Measurements from ENCODE around the gene CSF1.

CSF1 gene

DNA sequence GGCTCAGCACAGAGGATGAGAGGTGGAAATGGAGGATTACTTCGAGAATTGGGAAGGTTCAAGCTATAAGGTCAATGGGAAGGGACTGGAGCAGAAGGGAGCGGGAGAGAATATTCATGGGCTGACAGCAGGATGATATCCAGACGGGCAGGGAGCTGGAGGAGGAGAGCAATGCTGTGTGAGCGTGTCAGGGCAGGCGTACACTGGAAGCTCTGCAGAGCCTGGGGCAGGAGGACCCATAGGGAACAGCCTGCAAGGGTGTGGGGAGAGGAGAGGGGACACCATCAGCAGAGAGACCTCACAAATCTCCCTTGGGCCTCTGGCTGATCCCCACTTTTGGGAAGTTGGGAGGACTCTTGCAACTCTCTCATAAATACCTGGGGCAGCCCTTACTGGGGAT, 13.7 kb downstream of the CSF1 start:
- H3K9ac ChIP-seq (ENCODE audit: insufficient read length, low read depth): no peak overlapping the region
- H3K4me3 ChIP-seq (ENCODE audit: insufficient read length, low read depth): no peak overlapping the region
- H3K36me3 ChIP-seq (ENCODE audit: insufficient read depth, insufficient read length, low read length): peaks cover 97% of the 10 kb centered on the region
- no peaks in the 10 kb centered on the region; the same call in 1 of the 2 replicates for H3K9me3 ChIP-seq (ENCODE audit: insufficient read depth, low read length)
- no peak for TF ChIP-seq YY1 (IDR thresholded peaks at IDR 0.05; ENCODE audit: insufficient read depth, insufficient read length)
- TF ChIP-seq ZNF274 (IDR thresholded peaks at IDR 0.05; ENCODE audit: low read depth, low read length): no peak
- TF ChIP-seq SUZ12 (IDR thresholded peaks at IDR 0.05; ENCODE audit: extremely low read depth, insufficient read depth, insufficient read length): no peak
- peaks cover 2% of the 10 kb centered on the region for H3K4me1 ChIP-seq (ENCODE audit: insufficient read depth, insufficient read length)
- no peaks in the 10 kb centered on the region for H3K27me3 ChIP-seq (ENCODE audit: insufficient read depth, insufficient read length)
- DNase-seq (ENCODE audit: low read depth, low spot score): no peak

DNA sequence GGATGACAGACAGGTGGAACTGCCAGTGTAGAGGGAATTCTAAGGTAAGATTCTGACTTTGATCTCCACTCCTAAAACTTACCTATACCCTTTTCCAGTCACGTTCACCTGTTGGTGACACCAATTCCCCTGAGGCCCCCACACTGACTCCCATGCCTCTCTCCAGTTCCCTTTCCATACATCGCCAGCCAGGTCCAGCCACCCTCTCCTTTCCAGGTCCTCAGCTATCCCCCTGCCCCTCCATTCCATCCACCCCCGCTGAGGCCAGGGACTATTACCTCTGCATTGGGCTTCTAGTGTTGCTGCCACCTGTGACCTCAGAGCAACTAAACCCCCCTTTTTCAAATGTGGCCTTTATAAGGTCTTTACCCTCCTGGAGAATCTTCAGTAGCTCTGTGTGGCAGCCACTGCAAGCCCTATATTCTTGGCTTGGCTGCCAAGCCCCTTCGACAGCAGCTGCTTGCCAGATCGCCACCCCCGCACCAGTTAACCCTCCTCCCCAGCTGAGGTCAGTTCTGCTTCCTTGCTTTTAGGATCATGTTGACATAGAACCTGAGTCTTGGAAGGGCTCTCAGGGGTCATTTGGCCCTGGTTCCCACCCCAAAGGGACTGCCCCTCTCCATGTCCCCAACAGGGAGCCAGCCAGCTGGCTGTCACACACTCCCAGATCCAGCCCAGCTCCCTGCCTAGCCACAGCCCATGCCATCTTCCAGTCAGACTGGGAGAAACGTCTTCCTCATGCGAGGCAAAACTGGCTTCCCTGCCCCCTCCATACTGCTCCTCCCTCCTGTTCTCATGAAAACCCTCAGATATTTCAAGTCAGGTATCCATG, 14.7 kb downstream of the CSF1 start:
- DNase-seq (ENCODE audit: low read depth, low spot score): no peak

DNA sequence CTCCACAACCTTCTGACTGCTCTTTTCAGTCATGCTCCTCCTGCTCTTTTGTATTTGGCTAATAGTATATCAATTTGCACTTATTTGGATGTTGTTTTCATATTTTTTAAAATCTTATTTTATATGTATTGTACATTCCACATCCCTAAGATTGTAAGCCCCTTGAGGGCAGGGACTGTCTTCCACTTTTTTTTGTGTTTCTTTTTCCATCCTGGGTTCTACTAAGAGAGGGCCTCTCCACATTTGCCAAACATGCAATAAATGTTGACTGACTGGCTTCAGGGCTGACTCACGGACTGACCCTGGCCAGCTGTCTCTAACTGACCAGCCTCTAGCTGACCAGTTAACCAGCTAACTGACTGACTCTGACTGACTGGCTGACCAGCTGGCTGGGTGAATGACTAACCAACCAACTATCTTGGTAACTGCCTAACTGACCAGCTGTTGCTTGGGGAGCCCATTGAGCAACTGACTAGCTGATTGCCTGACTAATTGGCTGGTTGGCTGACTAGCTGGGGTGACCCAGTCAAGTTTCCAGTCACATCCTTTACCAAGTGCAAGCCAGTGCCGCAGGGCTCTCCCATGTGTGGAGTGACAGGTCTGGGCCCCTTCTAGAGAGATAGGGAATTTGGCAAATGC, 16.1 kb downstream of the CSF1 start:
- H3K9ac ChIP-seq (ENCODE audit: insufficient read length, low read depth): no peak overlapping the region
- H3K27me3 ChIP-seq (ENCODE audit: insufficient read depth, insufficient read length): no peaks in the 10 kb centered on the region
- H3K9me3 ChIP-seq (ENCODE audit: insufficient read depth, low read length): no peaks in the 10 kb centered on the region; the same call in 1 of the 2 replicates
- H3K4me3 ChIP-seq (ENCODE audit: insufficient read length, low read depth): no peak overlapping the region
- H3K36me3 ChIP-seq (ENCODE audit: insufficient read depth, insufficient read length, low read length): peaks cover 86% of the 10 kb centered on the region
- TF ChIP-seq SUZ12 (IDR thresholded peaks at IDR 0.05; ENCODE audit: extremely low read depth, insufficient read depth, insufficient read length) (no peak), ZNF274 (IDR thresholded peaks at IDR 0.05; ENCODE audit: low read depth, low read length) (no peak), YY1 (IDR thresholded peaks at IDR 0.05; ENCODE audit: insufficient read depth, insufficient read length) (no peak)
- no peak for DNase-seq (ENCODE audit: low read depth, low spot score)
- H3K4me1 ChIP-seq (ENCODE audit: insufficient read depth, insufficient read length): peaks cover 10% of the 10 kb centered on the region

More for the DNA sequence above, 14.7 kb downstream of the CSF1 start:
- Histone ChIP-seq H3K4me1 (ENCODE audit: insufficient read depth, insufficient read length) (peaks cover 6% of the 10 kb centered on the region), H3K9ac (ENCODE audit: insufficient read length, low read depth) (no peak overlapping the region), H3K27me3 (ENCODE audit: insufficient read depth, insufficient read length) (no peaks in the 10 kb centered on the region), H3K9me3 (ENCODE audit: insufficient read depth, low read length) (no peaks in the 10 kb centered on the region; the same call in 1 of the 2 replicates), H3K36me3 (ENCODE audit: insufficient read depth, insufficient read length, low read length) (peaks cover 98% of the 10 kb centered on the region), H3K4me3 (ENCODE audit: insufficient read length, low read depth) (no peak overlapping the region)
- TF ChIP-seq YY1 (IDR thresholded peaks at IDR 0.05; ENCODE audit: insufficient read depth, insufficient read length) (no peak), SUZ12 (IDR thresholded peaks at IDR 0.05; ENCODE audit: extremely low read depth, insufficient read depth, insufficient read length) (no peak), ZNF274 (IDR thresholded peaks at IDR 0.05; ENCODE audit: low read depth, low read length) (no peak)

DNA sequence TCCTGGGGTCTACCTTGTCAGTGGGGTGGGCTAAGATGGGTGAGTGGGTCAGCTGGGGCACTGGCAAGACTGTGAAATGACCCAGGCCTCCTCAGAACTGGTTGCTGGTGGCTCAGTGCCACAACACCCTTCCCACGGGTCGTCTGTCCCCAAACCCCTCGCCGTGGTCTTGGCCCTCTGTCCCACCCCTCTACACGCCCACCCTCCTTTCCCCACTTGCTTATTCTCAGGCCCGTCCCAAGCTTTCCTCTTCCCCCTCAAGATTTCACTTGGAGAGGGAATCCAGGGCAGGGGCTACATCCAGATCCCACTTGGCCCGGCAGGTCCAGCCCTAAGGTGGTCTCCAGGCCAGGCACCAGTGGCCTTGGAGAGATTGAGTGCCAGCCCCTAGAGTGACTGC, 16.7 kb downstream of the CSF1 start:
- DNase-seq (ENCODE audit: low read depth, low spot score): no peak
- H3K4me1 ChIP-seq (ENCODE audit: insufficient read depth, insufficient read length): peaks cover 12% of the 10 kb centered on the region
- H3K36me3 ChIP-seq (ENCODE audit: insufficient read depth, insufficient read length, low read length): peaks cover 80% of the 10 kb centered on the region
- no peak overlapping the region for H3K4me3 ChIP-seq (ENCODE audit: insufficient read length, low read depth)
- no peak overlapping the region for H3K9ac ChIP-seq (ENCODE audit: insufficient read length, low read depth)
- no peaks in the 10 kb centered on the region for H3K27me3 ChIP-seq (ENCODE audit: insufficient read depth, insufficient read length)
- TF ChIP-seq YY1 (IDR thresholded peaks at IDR 0.05; ENCODE audit: insufficient read depth, insufficient read length): no peak
- no peak for TF ChIP-seq ZNF274 (IDR thresholded peaks at IDR 0.05; ENCODE audit: low read depth, low read length)
- TF ChIP-seq SUZ12 (IDR thresholded peaks at IDR 0.05; ENCODE audit: extremely low read depth, insufficient read depth, insufficient read length): no peak
- no peaks in the 10 kb centered on the region; the same call in 1 of the 2 replicates for H3K9me3 ChIP-seq (ENCODE audit: insufficient read depth, low read length)

DNA sequence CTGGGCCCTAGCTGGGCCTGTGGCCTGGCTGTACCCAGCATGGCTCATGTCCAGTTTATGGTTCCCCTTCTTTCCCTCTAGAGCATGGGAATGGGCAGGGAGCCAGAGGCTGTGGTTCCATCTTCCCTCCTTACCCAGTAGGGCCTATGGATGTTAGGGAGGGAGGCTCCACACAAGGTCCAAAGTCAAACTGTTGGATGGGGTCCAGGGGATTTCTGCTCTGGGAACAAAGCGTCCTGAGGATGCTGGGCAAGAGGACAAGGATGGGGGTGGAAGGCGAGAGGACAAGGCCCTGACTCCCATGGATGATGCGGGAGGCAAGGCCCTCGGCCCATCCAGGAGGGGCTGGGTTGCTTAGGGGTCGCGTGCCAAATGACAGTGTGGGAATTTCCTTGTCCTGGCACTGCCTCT, 17.3 kb downstream of the CSF1 start:
- no peak overlapping the region for H3K9ac ChIP-seq (ENCODE audit: insufficient read length, low read depth)
- no peak for DNase-seq (ENCODE audit: low read depth, low spot score)
- no peak for TF ChIP-seq ZNF274 (IDR thresholded peaks at IDR 0.05; ENCODE audit: low read depth, low read length)
- no peak for TF ChIP-seq SUZ12 (IDR thresholded peaks at IDR 0.05; ENCODE audit: extremely low read depth, insufficient read depth, insufficient read length)
- no peak for TF ChIP-seq YY1 (IDR thresholded peaks at IDR 0.05; ENCODE audit: insufficient read depth, insufficient read length)
- no peaks in the 10 kb centered on the region; the same call in 1 of the 2 replicates for H3K9me3 ChIP-seq (ENCODE audit: insufficient read depth, low read length)
- peaks cover 75% of the 10 kb centered on the region for H3K36me3 ChIP-seq (ENCODE audit: insufficient read depth, insufficient read length, low read length)
- no peak overlapping the region for H3K4me3 ChIP-seq (ENCODE audit: insufficient read length, low read depth)
- no peaks in the 10 kb centered on the region for H3K27me3 ChIP-seq (ENCODE audit: insufficient read depth, insufficient read length)
- peaks cover 12% of the 10 kb centered on the region for H3K4me1 ChIP-seq (ENCODE audit: insufficient read depth, insufficient read length)

DNA sequence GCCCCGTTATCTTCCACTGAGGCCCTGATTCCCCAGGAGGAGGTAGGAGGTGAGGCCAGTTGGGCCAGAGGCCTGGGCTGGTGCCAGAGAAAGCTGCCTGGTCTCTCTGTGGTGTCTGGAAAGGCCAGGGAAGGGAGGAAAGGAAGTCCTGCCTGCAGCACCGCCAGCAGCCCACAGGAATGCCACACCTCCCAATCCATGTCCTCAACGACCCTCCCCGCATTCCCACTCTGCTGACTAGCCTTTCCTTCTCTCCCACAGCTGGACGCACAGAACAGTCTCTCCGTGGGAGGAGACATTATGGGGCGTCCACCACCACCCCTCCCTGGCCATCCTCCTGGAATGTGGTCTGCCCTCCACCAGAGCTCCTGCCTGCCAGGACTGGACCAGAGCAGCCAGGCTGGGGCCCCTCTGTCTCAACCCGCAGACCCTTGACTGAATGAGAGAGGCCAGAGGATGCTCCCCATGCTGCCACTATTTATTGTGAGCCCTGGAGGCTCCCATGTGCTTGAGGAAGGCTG, 18.0 kb downstream of the CSF1 start:
- Histone ChIP-seq H3K36me3 (ENCODE audit: insufficient read depth, insufficient read length, low read length) (peaks cover 68% of the 10 kb centered on the region), H3K9me3 (ENCODE audit: insufficient read depth, low read length) (no peaks in the 10 kb centered on the region; the same call in 1 of the 2 replicates), H3K27me3 (ENCODE audit: insufficient read depth, insufficient read length) (no peaks in the 10 kb centered on the region), H3K4me3 (ENCODE audit: insufficient read length, low read depth) (no peak overlapping the region), H3K9ac (ENCODE audit: insufficient read length, low read depth) (no peak overlapping the region), H3K4me1 (ENCODE audit: insufficient read depth, insufficient read length) (peaks cover 12% of the 10 kb centered on the region)
- no peak for TF ChIP-seq SUZ12 (IDR thresholded peaks at IDR 0.05; ENCODE audit: extremely low read depth, insufficient read depth, insufficient read length)
- no peak for TF ChIP-seq ZNF274 (IDR thresholded peaks at IDR 0.05; ENCODE audit: low read depth, low read length)
- no peak for TF ChIP-seq YY1 (IDR thresholded peaks at IDR 0.05; ENCODE audit: insufficient read depth, insufficient read length)
- DNase-seq (ENCODE audit: low read depth, low spot score): no peak

DNA sequence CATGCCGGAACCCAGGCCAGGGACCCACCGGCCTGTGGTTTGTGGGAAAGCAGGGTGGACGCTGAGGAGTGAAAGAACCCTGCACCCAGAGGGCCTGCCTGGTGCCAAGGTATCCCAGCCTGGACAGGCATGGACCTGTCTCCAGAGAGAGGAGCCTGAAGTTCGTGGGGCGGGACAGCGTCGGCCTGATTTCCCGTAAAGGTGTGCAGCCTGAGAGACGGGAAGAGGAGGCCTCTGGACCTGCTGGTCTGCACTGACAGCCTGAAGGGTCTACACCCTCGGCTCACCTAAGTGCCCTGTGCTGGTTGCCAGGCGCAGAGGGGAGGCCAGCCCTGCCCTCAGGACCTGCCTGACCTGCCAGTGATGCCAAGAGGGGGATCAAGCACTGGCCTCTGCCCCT, 18.5 kb downstream of the CSF1 start:
- Histone ChIP-seq H3K4me3 (ENCODE audit: insufficient read length, low read depth) (no peak overlapping the region), H3K4me1 (ENCODE audit: insufficient read depth, insufficient read length) (peaks cover 12% of the 10 kb centered on the region), H3K9ac (ENCODE audit: insufficient read length, low read depth) (no peak overlapping the region), H3K36me3 (ENCODE audit: insufficient read depth, insufficient read length, low read length) (peaks cover 62% of the 10 kb centered on the region), H3K27me3 (ENCODE audit: insufficient read depth, insufficient read length) (no peaks in the 10 kb centered on the region), H3K9me3 (ENCODE audit: insufficient read depth, low read length) (no peaks in the 10 kb centered on the region; the same call in 1 of the 2 replicates)
- TF ChIP-seq YY1 (IDR thresholded peaks at IDR 0.05; ENCODE audit: insufficient read depth, insufficient read length) (no peak), SUZ12 (IDR thresholded peaks at IDR 0.05; ENCODE audit: extremely low read depth, insufficient read depth, insufficient read length) (no peak), ZNF274 (IDR thresholded peaks at IDR 0.05; ENCODE audit: low read depth, low read length) (no peak)
- no peak for DNase-seq (ENCODE audit: low read depth, low spot score)
